Smooth muscle cell (in vitro differentiated cells): ENCODE results near the gene ELL2. TPM values are rescaled to one million over a fixed set of nuclear protein-coding genes. Genes with fewer than 3 reads are reported as not detected.

Experiments used
- DNase-seq: peaks from one replicate; lab custom pipeline; 2025; ENCODE audit not compliant: unreplicated experiment; lab: John Stamatoyannopoulos, UW
- H2AFZ ChIP-seq: fragments of 200-600 bp; sonication (generic); 2 replicates; pipeline ENCODE4 v1.6.0; 2016; ENCODE audit warnings: antibody characterized with exemption, low read depth, mild to moderate bottlenecking
- H3F3A ChIP-seq: fragments of 200-600 bp; sonication (generic); 2 replicates; pipeline ENCODE4 v1.6.0; 2017; ENCODE audit warnings: antibody characterized with exemption, low read depth
- H3K27ac ChIP-seq: fragments of 200-600 bp; sonication (generic); 2 replicates; pipeline ENCODE4 v1.5.1; 2016; ENCODE audit warnings: low read depth, mild to moderate bottlenecking
- H3K27me3 ChIP-seq: fragments of 200-600 bp; sonication (generic); 2 replicates; pipeline ENCODE4 v1.6.1; 2016; ENCODE audit warnings: low read depth, mild to moderate bottlenecking
- H3K36me3 ChIP-seq: fragments of 200-600 bp; sonication (generic); 2 replicates; pipeline ENCODE4 v1.5.1; 2016; ENCODE audit warnings: low read depth
- H3K4me1 ChIP-seq: fragments of 200-600 bp; sonication (generic); 2 replicates; pipeline ENCODE4 v1.5.1; 2016; ENCODE audit warnings: low read depth
- H3K4me2 ChIP-seq: fragments of 200-600 bp; sonication (generic); 2 replicates; pipeline ENCODE4 v1.6.0; 2016; ENCODE audit warnings: mild to moderate bottlenecking
- H3K4me3 ChIP-seq: fragments of 200-600 bp; sonication (generic); 2 replicates; pipeline ENCODE4 v1.5.1; 2016; ENCODE audit warnings: mild to moderate bottlenecking
- H3K79me2 ChIP-seq: fragments of 200-600 bp; sonication (generic); 2 replicates; pipeline ENCODE4 v1.6.0; 2016; ENCODE audit warnings: low read depth, mild to moderate bottlenecking
- H3K9ac ChIP-seq: fragments of 200-600 bp; sonication (generic); 2 replicates; pipeline ENCODE4 v1.6.0; 2016; ENCODE audit warnings: low read depth
- H3K9me3 ChIP-seq: fragments of 200-600 bp; sonication (generic); replicated peaks from 2 replicates; pipeline ENCODE4 v1.5.1; 2016; ENCODE audit warnings: low read depth
- H4K20me1 ChIP-seq: fragments of 200-600 bp; sonication (generic); 2 replicates; pipeline ENCODE4 v1.6.0; 2016; ENCODE audit warnings: low read depth
- WGBS: methylation state at CpG from one replicate; pipeline ENCODE4 v1.1.7; 2016; ENCODE audit warnings: low lambda C conversion rate; 5-methylcytosine and 5-hydroxymethylcytosine counted together
- polyA plus RNA-seq: library from polyadenylated mRNA; unstranded; fragments of >200 nt; fragmentation: Nextera tagmentation; extraction: Ambion mirVana; gene quantifications from 2 replicates; pipeline ENCODE4 v1.2.1, GENCODE V29; 2016
- total RNA-seq: library from RNA; depleted of rRNA; stranded (reverse); fragments of >200 nt; gene quantifications from 2 replicates; pipeline ENCODE4 v1.2.3, GENCODE V29; 2014
- TF ChIP-seq, protein P1 (sequence below): fragments of 200-600 bp; sonication (generic); IDR thresholded peaks from 2 replicates; pipeline ENCODE4 v1.5.1; 2017; ENCODE audit warnings: borderline replicate concordance, mild to moderate bottlenecking, antibody characterized with exemption; ENCODE audit not compliant: insufficient read depth, poor library complexity, severe bottlenecking

Gene ELL2
- total and polyA plus RNA-seq, 2 experiments from 2014 or later: 14.4 to 49.9 TPM

DNA sequence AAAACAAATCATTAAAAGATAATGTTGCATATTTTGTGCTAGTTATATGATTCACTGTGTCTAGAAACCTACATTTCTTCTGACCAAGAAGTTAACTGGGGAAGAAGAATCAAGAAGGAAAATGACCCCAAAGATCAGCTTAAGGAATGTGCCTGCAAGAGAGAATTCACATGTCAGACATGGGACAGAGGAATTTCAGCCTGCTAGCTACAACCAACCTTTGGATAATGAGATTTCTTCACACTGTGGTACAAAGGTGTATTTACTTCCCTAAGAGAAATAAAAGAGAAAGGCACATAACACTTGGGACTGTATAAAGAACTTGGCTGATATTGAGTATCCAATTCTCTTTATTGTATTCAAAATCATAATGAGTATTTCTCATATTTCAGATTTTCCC is 39.6 kb upstream of the ELL2 start:
- no peaks in the 10 kb centered on the region for H3F3A ChIP-seq
- no peak overlapping the region for H3K9ac ChIP-seq
- no peaks in the 10 kb centered on the region for H3K27me3 ChIP-seq
- TF ChIP-seq, protein P1, sequence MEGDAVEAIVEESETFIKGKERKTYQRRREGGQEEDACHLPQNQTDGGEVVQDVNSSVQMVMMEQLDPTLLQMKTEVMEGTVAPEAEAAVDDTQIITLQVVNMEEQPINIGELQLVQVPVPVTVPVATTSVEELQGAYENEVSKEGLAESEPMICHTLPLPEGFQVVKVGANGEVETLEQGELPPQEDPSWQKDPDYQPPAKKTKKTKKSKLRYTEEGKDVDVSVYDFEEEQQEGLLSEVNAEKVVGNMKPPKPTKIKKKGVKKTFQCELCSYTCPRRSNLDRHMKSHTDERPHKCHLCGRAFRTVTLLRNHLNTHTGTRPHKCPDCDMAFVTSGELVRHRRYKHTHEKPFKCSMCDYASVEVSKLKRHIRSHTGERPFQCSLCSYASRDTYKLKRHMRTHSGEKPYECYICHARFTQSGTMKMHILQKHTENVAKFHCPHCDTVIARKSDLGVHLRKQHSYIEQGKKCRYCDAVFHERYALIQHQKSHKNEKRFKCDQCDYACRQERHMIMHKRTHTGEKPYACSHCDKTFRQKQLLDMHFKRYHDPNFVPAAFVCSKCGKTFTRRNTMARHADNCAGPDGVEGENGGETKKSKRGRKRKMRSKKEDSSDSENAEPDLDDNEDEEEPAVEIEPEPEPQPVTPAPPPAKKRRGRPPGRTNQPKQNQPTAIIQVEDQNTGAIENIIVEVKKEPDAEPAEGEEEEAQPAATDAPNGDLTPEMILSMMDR: no peak
- no peaks in the 10 kb centered on the region for H4K20me1 ChIP-seq
- H3K36me3 ChIP-seq: no peaks in the 10 kb centered on the region
- no peak overlapping the region for H3K4me3 ChIP-seq
- H3K79me2 ChIP-seq: no peaks in the 10 kb centered on the region
- H3K27ac ChIP-seq: no peak overlapping the region
- no peak overlapping the region for H3K4me2 ChIP-seq
- H3K4me1 ChIP-seq: no peaks in the 10 kb centered on the region
- no peaks in the 10 kb centered on the region for H3K9me3 ChIP-seq
- DNase-seq: no peak
- H2AFZ ChIP-seq: no peak overlapping the region

DNA sequence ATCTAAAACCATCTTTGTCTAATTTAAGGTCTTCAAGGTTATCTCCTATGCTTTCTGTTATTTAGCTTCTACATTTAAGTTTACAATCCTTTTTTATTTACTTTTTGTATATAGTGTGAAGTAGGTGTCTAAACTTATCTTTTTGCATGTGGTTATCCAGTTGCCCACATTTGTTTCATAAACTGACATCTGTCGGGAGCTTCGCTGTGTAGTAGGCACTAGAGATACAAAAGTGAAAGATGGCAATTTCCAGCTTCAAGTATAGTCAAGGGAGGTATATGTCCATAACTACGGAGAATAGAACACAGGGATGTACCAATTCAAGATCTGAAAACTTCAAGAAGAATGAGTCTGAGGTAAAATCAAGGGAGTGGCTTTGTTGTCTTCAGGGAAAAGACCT is 38.7 kb upstream of the ELL2 start:
- WGBS: 95% methylated on average over 3 of the region's 3 CpGs
- no peak overlapping the region for H2AFZ ChIP-seq
- no peak overlapping the region for H3K4me3 ChIP-seq
- no peaks in the 10 kb centered on the region for H4K20me1 ChIP-seq
- TF ChIP-seq, protein P1: no peak
- H3K9me3 ChIP-seq: no peaks in the 10 kb centered on the region
- H3K27ac ChIP-seq: no peak overlapping the region
- H3F3A ChIP-seq: no peaks in the 10 kb centered on the region
- H3K9ac ChIP-seq: no peak overlapping the region
- H3K4me2 ChIP-seq: no peak overlapping the region
- no peaks in the 10 kb centered on the region for H3K79me2 ChIP-seq
- no peaks in the 10 kb centered on the region for H3K4me1 ChIP-seq
- no peaks in the 10 kb centered on the region for H3K27me3 ChIP-seq
- no peak for DNase-seq
- H3K36me3 ChIP-seq: no peaks in the 10 kb centered on the region

DNA sequence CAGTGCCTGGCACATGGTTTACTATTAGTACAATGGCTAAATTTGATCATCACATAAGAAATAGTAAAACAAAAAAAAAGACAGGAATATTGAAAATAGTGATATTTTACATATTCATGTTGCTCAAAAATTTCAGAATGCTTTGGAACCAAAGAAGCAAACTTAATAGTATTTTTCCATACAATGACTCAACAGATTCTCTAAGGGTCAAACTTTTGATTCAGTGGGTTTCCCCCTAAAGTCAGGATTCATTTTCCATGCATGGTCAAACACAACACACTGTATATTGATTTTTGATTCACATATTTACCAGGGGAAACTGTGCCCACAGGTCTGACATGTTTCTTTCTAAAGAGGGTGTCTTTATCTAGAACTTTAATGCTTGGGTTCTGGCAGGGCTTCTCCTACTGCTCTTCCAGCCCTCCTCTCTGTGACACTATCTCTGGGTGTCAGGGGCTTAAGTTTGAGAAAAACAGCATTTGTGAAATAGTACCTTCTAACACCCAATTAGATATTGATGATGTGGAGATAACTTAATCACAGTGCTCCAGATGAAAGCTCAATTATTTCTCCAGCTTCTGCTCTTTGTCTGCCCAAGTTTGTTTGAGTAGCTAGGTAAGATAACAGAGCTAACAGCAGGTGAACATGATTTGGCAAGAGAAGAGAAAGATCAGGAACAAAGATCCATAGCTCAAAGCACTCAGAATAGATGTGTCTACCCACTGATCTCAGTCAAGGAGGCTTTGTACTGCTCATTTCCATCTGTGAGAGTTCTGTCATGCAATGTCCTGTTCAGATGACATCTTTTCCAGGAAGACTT is 35.5 kb upstream of the ELL2 start:
- H3K9me3 ChIP-seq: no peaks in the 10 kb centered on the region
- TF ChIP-seq, protein P1: no peak

DNA sequence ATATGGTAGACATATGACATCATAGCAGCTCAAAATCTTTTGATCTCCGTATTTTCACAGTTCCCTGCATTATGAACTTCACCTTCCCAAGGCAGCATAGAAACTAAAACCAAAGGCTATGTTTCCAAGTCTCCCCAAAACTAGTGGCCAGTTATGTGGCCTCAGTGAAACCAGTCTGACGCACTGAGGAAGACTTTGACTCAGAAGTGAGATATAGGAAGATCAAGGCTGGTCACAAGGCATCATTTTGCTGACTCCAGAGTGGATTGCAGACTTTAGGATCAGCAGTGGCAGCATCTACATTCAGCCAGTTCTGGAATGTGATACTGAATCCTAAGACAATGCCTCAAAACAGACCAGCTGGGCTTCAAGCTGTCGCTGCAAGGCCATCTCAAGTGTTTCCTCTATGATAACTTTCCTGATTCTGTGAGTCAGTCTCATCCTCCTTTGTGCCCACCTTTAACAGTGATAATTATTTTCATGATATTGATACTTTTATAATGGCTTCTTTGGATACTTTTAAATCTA is 34.4 kb upstream of the ELL2 start:
- Histone ChIP-seq H3F3A (no peaks in the 10 kb centered on the region), H3K4me1 (no peaks in the 10 kb centered on the region), H3K27ac (no peak overlapping the region), H3K79me2 (no peaks in the 10 kb centered on the region), H3K36me3 (no peaks in the 10 kb centered on the region), H2AFZ (no peak overlapping the region), H4K20me1 (no peaks in the 10 kb centered on the region), H3K4me2 (no peak overlapping the region), H3K9ac (no peak overlapping the region), H3K9me3 (no peaks in the 10 kb centered on the region), H3K4me3 (no peak overlapping the region), H3K27me3 (no peaks in the 10 kb centered on the region)
- no peak for DNase-seq
- 90% methylated on average over 3 of the region's 3 CpGs for WGBS
- TF ChIP-seq, protein P1: no peak

More for the DNA sequence above, 35.5 kb upstream of the ELL2 start:
- Histone ChIP-seq H3K79me2 (no peaks in the 10 kb centered on the region), H3K36me3 (no peaks in the 10 kb centered on the region), H3K27me3 (no peaks in the 10 kb centered on the region), H4K20me1 (no peaks in the 10 kb centered on the region), H3K9ac (no peak overlapping the region), H3K4me2 (no peak overlapping the region), H3F3A (no peaks in the 10 kb centered on the region), H3K4me3 (no peak overlapping the region), H2AFZ (no peak overlapping the region), H3K4me1 (no peaks in the 10 kb centered on the region), H3K27ac (no peak overlapping the region)
- no peak for DNase-seq
